Prostate gland (tissue), 2 donors: Measurements from ENCODE around the gene ADSS2. TPM values are rescaled to one million over a fixed set of nuclear protein-coding genes. Genes with fewer than 3 reads are reported as not detected.

Experiments used
- DNase-seq: peaks from one replicate; pipeline ENCODE4 v3.0.0-alpha.2; 2019; ENCODE audit warnings: low spot score
- H3K27ac ChIP-seq, 2 donors: fragments of 200-600 bp; sonication (generic); 2 replicates each; pipeline ENCODE4 v1.5.1; 2017 to 2019
- H3K27me3 ChIP-seq: fragments of 200-600 bp; sonication (generic); replicated peaks from 2 replicates; pipeline ENCODE4 v1.5.1; 2019; ENCODE audit not compliant: insufficient read depth
- H3K36me3 ChIP-seq, 2 donors: fragments of 200-600 bp; sonication (generic); 1 replicate in 1 of 2; 2 replicates in 1 of 2; pipeline versions ENCODE4 v1.5.1 to v1.8.1; 2017 to 2019
- H3K4me1 ChIP-seq: fragments of 200-600 bp; sonication (generic); replicated peaks from 2 replicates; pipeline ENCODE4 v1.5.1; 2019
- H3K4me3 ChIP-seq, 2 donors: fragments of 200-600 bp; sonication (generic); 2 replicates each; pipeline ENCODE4 v1.5.1; 2017 to 2019
- H3K9me3 ChIP-seq: fragments of 200-600 bp; sonication (generic); 2 replicates; pipeline ENCODE4 v1.5.1; 2017
- CTCF ChIP-seq, 4 experiments: fragments of 200-600 bp in 2 of 4; fragments of 450-650 bp in 2 of 4; sonication (generic) in 2 of 4; IDR thresholded peaks; 1 replicate in 3 of 4; 2 replicates in 1 of 4; pipeline ENCODE4 v1.5.1; 2016 to 2019; ENCODE audit warnings: antibody characterized with exemption in 4 of 4, mild to moderate bottlenecking in 2 of 4, moderate library complexity in 2 of 4
- POLR2A ChIP-seq: fragments of 450-650 bp; IDR thresholded peaks from one replicate; pipeline ENCODE4 v1.6.1; 2016; ENCODE audit warnings: antibody characterized with exemption, mild to moderate bottlenecking
- POLR2AphosphoS5 ChIP-seq: sonication (generic); formaldehyde crosslinking; IDR thresholded peaks from one replicate; pipeline ENCODE4 v1.6.1; 2017; ENCODE audit warnings: antibody characterized with exemption
- WGBS: methylation state at CpG from one replicate; pipeline ENCODE4 v1.1.5; 2018; 5-methylcytosine and 5-hydroxymethylcytosine counted together
- intact Hi-C: fragments of 100-400 bp; cut with DNase I; formaldehyde crosslinking; loops from one replicate; pipeline ENCODE4 v1.14.2; 2022
- total RNA-seq, 2 donors: library from RNA; depleted of rRNA; stranded (reverse); fragments of >200 nt; gene quantifications; one replicate each; pipeline ENCODE4 v1.1.0, GENCODE V29; 2016

The ADSS2 gene
- total RNA-seq, 2 donors from 2014 or later = 42.5 to 43.2 TPM

GRCh38 chr1:244449936-244450508 is 1.7 kb downstream of the ADSS2 start:
- Histone ChIP-seq H3K27ac (peak overlapping the region; percentile 94 to 97), H3K4me1 (no peaks in the 10 kb centered on the region), H3K9me3 (no peaks in the 10 kb centered on the region), H3K36me3 (no peaks in the 10 kb centered on the region), H3K27me3 (no peaks in the 10 kb centered on the region), H3K4me3 (peak overlapping the region; percentile 82 to 88)
- WGBS = 68% methylated on average over 8 of the region's 8 CpGs
- no peak for DNase-seq
- intact Hi-C loops = loop anchor here (10.0 kb wide), 3 partner anchors 145 to 605 kb away; no protein-coding TSS in a partner anchor
- no peak for TF ChIP-seq POLR2A
- TF ChIP-seq POLR2AphosphoS5 = no peak

- no peaks in the 10 kb centered on the region for H3K27me3 ChIP-seq
- intact Hi-C loops = loop anchor here (10.0 kb wide), 1 partner anchor 144 kb away; no protein-coding TSS in a partner anchor
- H3K4me1 ChIP-seq = no peaks in the 10 kb centered on the region
- H3K9me3 ChIP-seq = no peaks in the 10 kb centered on the region
- 66% methylated on average over 5 of the region's 5 CpGs for WGBS
- H3K4me3 ChIP-seq = no peak overlapping the region
- DNase-seq = no peak
- TF ChIP-seq CTCF (IDR thresholded peaks at IDR 0.05) (no peak), POLR2AphosphoS5 (peak; percentile 11)
- peak overlapping the region in 1 of 2 donors; percentile 94 for H3K27ac ChIP-seq
- no peaks in the 10 kb centered on the region for H3K36me3 ChIP-seq
Observed at GRCh38 chr1:244448279-244449036, 3.3 kb downstream of the ADSS2 start.

- WGBS = 88% methylated on average over 2 of the region's 2 CpGs
- DNase-seq = no peak
- Histone ChIP-seq H3K36me3 (no peaks in the 10 kb centered on the region), H3K27ac (peak overlapping the region in 1 of 2 donors; percentile 94), H3K9me3 (no peaks in the 10 kb centered on the region), H3K27me3 (no peaks in the 10 kb centered on the region), H3K4me3 (no peak overlapping the region), H3K4me1 (no peaks in the 10 kb centered on the region)
- no peak for TF ChIP-seq POLR2AphosphoS5
- TF ChIP-seq CTCF (IDR thresholded peaks at IDR 0.05) = no peak
- no peak for TF ChIP-seq POLR2A
- intact Hi-C loops = loop anchor here (10.0 kb wide), 1 partner anchor 143 kb away; no protein-coding TSS in a partner anchor
Observed at GRCh38 chr1:244447552-244447951, 4.2 kb downstream of the ADSS2 start.

DNA sequence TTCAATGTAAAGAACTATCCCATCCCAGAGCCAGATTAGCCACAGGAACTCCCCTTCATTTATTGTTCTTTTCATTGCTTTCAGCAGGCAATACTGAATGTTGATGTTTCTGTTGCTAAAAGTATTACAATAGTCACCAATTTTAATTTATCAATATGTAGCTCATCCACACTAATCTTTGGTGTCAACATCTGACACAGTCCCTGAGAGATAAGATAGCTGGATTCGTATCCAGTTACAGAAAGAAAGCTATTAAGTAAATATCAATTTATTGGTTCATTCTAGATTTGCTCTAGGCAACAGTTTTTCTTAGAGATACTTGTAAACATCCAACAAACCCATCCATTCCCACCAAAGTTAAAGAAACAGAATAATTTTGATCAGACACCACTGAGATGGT is 4.7 kb downstream of the ADSS2 start:
- no peak for DNase-seq
- 44% methylated on average over 1 of the region's 1 CpG for WGBS
- Histone ChIP-seq H3K36me3 (no peaks in the 10 kb centered on the region), H3K27ac (no peak overlapping the region), H3K27me3 (no peaks in the 10 kb centered on the region), H3K9me3 (no peaks in the 10 kb centered on the region), H3K4me3 (no peak overlapping the region), H3K4me1 (no peaks in the 10 kb centered on the region)
- TF ChIP-seq POLR2AphosphoS5 (no peak), POLR2A (no peak), CTCF (IDR thresholded peaks at IDR 0.05) (no peak)
- intact Hi-C loops = loop anchor here (10.0 kb wide), 1 partner anchor 142 kb away; no protein-coding TSS in a partner anchor

DNA sequence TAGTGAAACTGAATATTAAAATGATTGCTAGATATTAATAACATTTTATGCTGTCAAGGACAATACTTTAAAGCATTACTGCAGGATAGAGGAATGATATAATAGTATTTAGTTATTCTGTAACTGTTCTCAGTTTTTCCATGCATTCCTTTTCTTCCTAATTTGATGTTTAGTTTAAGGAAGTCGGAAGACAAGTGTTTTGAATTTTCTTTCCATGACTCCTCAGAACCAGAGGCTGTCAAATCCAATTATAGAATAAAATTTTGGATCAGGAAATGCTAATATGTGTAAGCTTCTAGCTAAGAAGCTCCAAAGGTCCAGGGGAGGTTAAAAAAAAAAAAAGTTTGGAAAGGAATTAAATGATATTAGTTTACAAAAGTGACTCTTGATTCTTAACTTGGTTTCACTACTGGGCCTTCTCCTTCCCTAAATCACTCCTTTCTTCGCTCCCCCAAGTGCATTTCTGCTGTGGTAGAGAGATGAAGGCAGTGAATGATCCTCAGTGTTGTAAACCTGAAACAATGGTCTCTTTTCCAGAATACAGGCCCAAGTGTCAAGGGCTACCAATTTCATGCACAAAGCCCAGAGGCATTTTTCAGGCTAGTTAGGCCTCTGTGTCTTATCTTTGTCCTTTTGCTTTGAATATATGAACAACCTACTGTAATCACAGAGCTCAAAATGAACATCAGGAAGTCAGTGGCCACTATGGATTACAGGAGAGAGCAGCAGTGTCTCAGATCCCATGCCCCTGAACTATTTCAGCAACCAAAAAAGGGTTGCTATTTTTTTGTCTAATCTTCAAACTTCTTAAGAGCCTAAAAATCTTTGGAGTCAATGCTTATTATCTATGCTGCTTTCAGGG is 6.2 kb downstream of the ADSS2 start:
- H3K9me3 ChIP-seq = no peaks in the 10 kb centered on the region
- H3K4me3 ChIP-seq = no peak overlapping the region
- H3K36me3 ChIP-seq = no peaks in the 10 kb centered on the region
- DNase-seq = no peak
- intact Hi-C loops = loop anchor here (10.0 kb wide), 1 partner anchor 141 kb away; no protein-coding TSS in a partner anchor
- 74% methylated on average over 2 of the region's 2 CpGs for WGBS
- no peak overlapping the region for H3K27ac ChIP-seq
- no peaks in the 10 kb centered on the region for H3K4me1 ChIP-seq
- no peak for TF ChIP-seq POLR2AphosphoS5
- TF ChIP-seq CTCF (IDR thresholded peaks at IDR 0.05) = no peak
- no peak for TF ChIP-seq POLR2A
- H3K27me3 ChIP-seq = no peaks in the 10 kb centered on the region
